Naive B cell (primary cell): ENCODE data around the gene POLR2C. TPM values are rescaled to one million over a fixed set of nuclear protein-coding genes. Genes with fewer than 3 reads are reported as not detected.

Experiments
- ATAC-seq, 2 donors: fragments of 150-1000 bp; cut with Tn5 transposase; 2 replicates each; pipeline ENCODE4 v1.10.0; 2021; ENCODE audit warnings: low read depth in 2 of 2, mild to moderate bottlenecking in 2 of 2, moderate library complexity in 2 of 2
- DNase-seq: peaks from one replicate; pipeline ENCODE4 v3.0.0; 2022
- H3K27ac Mint-ChIP-seq, 6 donors: one replicate each; pipeline ENCODE4 v1.8.0; 2020 to 2022; ENCODE audit warnings: mild to moderate bottlenecking in 6 of 6, mixed read lengths in 6 of 6, moderate library complexity in 5 of 6, inconsistent platforms in 2 of 6
- H3K27me3 Mint-ChIP-seq, 3 donors: one replicate each; pipeline ENCODE4 v1.8.0; 2021 to 2022; ENCODE audit warnings: mixed read lengths in 3 of 3, mild to moderate bottlenecking in 1 of 3
- H3K36me3 Mint-ChIP-seq, 2 donors: one replicate each; pipeline ENCODE4 v1.8.0; 2020 to 2022; ENCODE audit warnings: mixed read lengths in 2 of 2, inconsistent platforms in 1 of 2, mild to moderate bottlenecking in 1 of 2
- H3K4me1 Mint-ChIP-seq, 3 donors: one replicate each; pipeline ENCODE4 v1.8.0; 2020 to 2022; ENCODE audit warnings: mixed read lengths in 3 of 3, inconsistent platforms in 1 of 3, mild to moderate bottlenecking in 1 of 3, moderate library complexity in 1 of 3
- H3K4me3 Mint-ChIP-seq, 8 donors: one replicate each; pipeline ENCODE4 v1.8.0; 2020 to 2022; ENCODE audit warnings: mild to moderate bottlenecking in 8 of 8, mixed read lengths in 8 of 8, moderate library complexity in 8 of 8, inconsistent platforms in 2 of 8
- H3K9me3 Mint-ChIP-seq, 7 donors: one replicate each; pipeline ENCODE4 v1.8.0; 2020 to 2022; ENCODE audit warnings: mixed read lengths in 7 of 7, mild to moderate bottlenecking in 5 of 7, inconsistent platforms in 2 of 7, moderate library complexity in 1 of 7
- polyA plus RNA-seq, 6 donors: library from polyadenylated mRNA; unstranded; fragments of 300-500 nt; fragmentation: Illumina TruSeq; gene quantifications; one replicate each; pipeline ENCODE4 v1.2.3, GENCODE V29; 2021; ENCODE audit warnings: low read depth in 6 of 6

POLR2C gene
- polyA plus RNA-seq: 10 to 100 TPM; 33.6 to 59.9 (median 39.7) TPM

- Mint-ChIP-seq H3K4me1 (peaks cover 17 to 34% (median 21%) of the 10 kb centered on the region in 3 donors), H3K9me3 (no peaks in the 10 kb centered on the region), H3K27me3 (no peaks in the 10 kb centered on the region), H3K36me3 (peaks cover 0 to 8% of the 10 kb centered on the region in 2 donors), H3K4me3 (peak within 1 kb of the TSS; percentile 88 to 100 (median 100)), H3K27ac (peak within 1 kb of the TSS; percentile 90 to 99 (median 96))
- ATAC-seq (peak; percentile 97 to 98), DNase-seq (peak; percentile 88)
Measured at GRCh38 chr16:57462209-57462977, at the start of gene POLR2C. TSS of gene POLR2C (plus strand) at chr16:57462679. CDS start at chr16:57462725, 46 bp downstream.

GRCh38 chr16:57413301-57413730 lies 49.2 kb upstream of the POLR2C start:
- peak; percentile 86 for DNase-seq
- peak; percentile 97 to 98 for ATAC-seq
- Mint-ChIP-seq H3K36me3 (no peaks in the 10 kb centered on the region), H3K27ac (peak overlapping the region; percentile 56 to 93 (median 68)), H3K4me1 (peaks cover 50 to 68% (median 56%) of the 10 kb centered on the region in 3 donors), H3K4me3 (peak overlapping the region in 6 of 8 donors; percentile 24 to 88 (median 56)), H3K9me3 (peaks cover 0 to 1% (median 0%) of the 10 kb centered on the region in 7 donors), H3K27me3 (peaks cover 7 to 19% (median 8%) of the 10 kb centered on the region in 3 donors)

GRCh38 chr16:57413733-57414132 lies 48.7 kb upstream of the POLR2C start:
- Mint-ChIP-seq H3K36me3 (no peaks in the 10 kb centered on the region), H3K27me3 (peaks cover 7 to 18% (median 7%) of the 10 kb centered on the region in 3 donors), H3K9me3 (peaks cover 0 to 1% (median 0%) of the 10 kb centered on the region in 7 donors), H3K4me1 (peaks cover 53 to 72% (median 60%) of the 10 kb centered on the region in 3 donors), H3K27ac (peak overlapping the region; percentile 56 to 93 (median 68)), H3K4me3 (peak overlapping the region in 6 of 8 donors; percentile 24 to 88 (median 56))
- DNase-seq: no peak
- ATAC-seq: peak; percentile 13 to 20

GRCh38 chr16:57416084-57416483 lies 46.4 kb upstream of the POLR2C start:
- H3K4me3 Mint-ChIP-seq: peak overlapping the region in 1 of 8 donors; percentile 37
- ATAC-seq: no peak

GRCh38 chr16:57419506-57419905 lies 43.0 kb upstream of the POLR2C start:
- Mint-ChIP-seq H3K27me3 (no peaks in the 10 kb centered on the region), H3K4me3 (peak overlapping the region in 1 of 8 donors; percentile 60), H3K4me1 (peaks cover 33 to 38% (median 33%) of the 10 kb centered on the region in 3 donors), H3K36me3 (no peaks in the 10 kb centered on the region), H3K9me3 (no peaks in the 10 kb centered on the region), H3K27ac (peak overlapping the region in 2 of 6 donors; percentile 54 to 66)
- no peak for DNase-seq
- ATAC-seq: no peak

More at GRCh38 chr16:57416084-57416483, 46.4 kb upstream of the POLR2C start:
- no peak for DNase-seq
- no peaks in the 10 kb centered on the region for H3K9me3 Mint-ChIP-seq
- H3K27me3 Mint-ChIP-seq: peaks cover 0 to 2% (median 0%) of the 10 kb centered on the region in 3 donors
- peak overlapping the region in 3 of 6 donors; percentile 52 to 79 (median 63) for H3K27ac Mint-ChIP-seq
- H3K4me1 Mint-ChIP-seq: peaks cover 49 to 63% (median 49%) of the 10 kb centered on the region in 3 donors
- H3K36me3 Mint-ChIP-seq: no peaks in the 10 kb centered on the region

GRCh38 chr16:57422026-57422944 lies 40.2 kb upstream of the POLR2C start:
- peaks cover 9 to 21% (median 11%) of the 10 kb centered on the region in 3 donors for H3K4me1 Mint-ChIP-seq
- H3K27ac Mint-ChIP-seq: no peak overlapping the region
- peaks cover 2 to 3% of the 10 kb centered on the region in 2 donors for H3K36me3 Mint-ChIP-seq

GRCh38 chr16:57423152-57423551 lies 39.3 kb upstream of the POLR2C start:
- H3K27ac Mint-ChIP-seq: no peak overlapping the region
- H3K36me3 Mint-ChIP-seq: peaks cover 8 to 10% of the 10 kb centered on the region in 2 donors
- peaks cover 0 to 1% (median 0%) of the 10 kb centered on the region in 7 donors for H3K9me3 Mint-ChIP-seq

More at GRCh38 chr16:57422026-57422944, 40.2 kb upstream of the POLR2C start:
- H3K9me3 Mint-ChIP-seq: no peaks in the 10 kb centered on the region
- ATAC-seq (no peak), DNase-seq (no peak)
- no peak overlapping the region for H3K4me3 Mint-ChIP-seq
- H3K27me3 Mint-ChIP-seq: no peaks in the 10 kb centered on the region

GRCh38 chr16:57424583-57424982 lies 37.9 kb upstream of the POLR2C start:
- Mint-ChIP-seq H3K36me3 (peaks cover 18 to 20% of the 10 kb centered on the region in 2 donors), H3K4me3 (no peak overlapping the region), H3K9me3 (peaks cover 0 to 1% (median 0%) of the 10 kb centered on the region in 7 donors), H3K27ac (no peak overlapping the region), H3K27me3 (no peaks in the 10 kb centered on the region), H3K4me1 (peaks cover 0 to 2% (median 0%) of the 10 kb centered on the region in 3 donors)
- no peak for ATAC-seq
- DNase-seq: no peak

More at GRCh38 chr16:57423152-57423551, 39.3 kb upstream of the POLR2C start:
- ATAC-seq (no peak), DNase-seq (no peak)
- peaks cover 7 to 14% (median 7%) of the 10 kb centered on the region in 3 donors for H3K4me1 Mint-ChIP-seq
- no peak overlapping the region for H3K4me3 Mint-ChIP-seq
- no peaks in the 10 kb centered on the region for H3K27me3 Mint-ChIP-seq

- Mint-ChIP-seq H3K36me3 (peaks cover 35 to 36% of the 10 kb centered on the region in 2 donors), H3K4me3 (no peak overlapping the region), H3K4me1 (no peaks in the 10 kb centered on the region), H3K9me3 (peaks cover 0 to 1% (median 0%) of the 10 kb centered on the region in 7 donors), H3K27me3 (no peaks in the 10 kb centered on the region), H3K27ac (no peak overlapping the region)
- ATAC-seq: no peak
- no peak for DNase-seq
Measured at GRCh38 chr16:57426356-57426755, 36.1 kb upstream of the POLR2C start.

GRCh38 chr16:57427307-57427706 lies 35.2 kb upstream of the POLR2C start:
- H3K4me1 Mint-ChIP-seq: no peaks in the 10 kb centered on the region
- H3K36me3 Mint-ChIP-seq: peaks cover 38 to 40% of the 10 kb centered on the region in 2 donors
- DNase-seq: no peak
- no peak for ATAC-seq
- no peaks in the 10 kb centered on the region for H3K27me3 Mint-ChIP-seq
- peak overlapping the region in 3 of 6 donors; percentile 54 to 86 (median 86) for H3K27ac Mint-ChIP-seq
- peaks cover 0 to 1% (median 0%) of the 10 kb centered on the region in 7 donors for H3K9me3 Mint-ChIP-seq
- H3K4me3 Mint-ChIP-seq: no peak overlapping the region

GRCh38 chr16:57427824-57428223 lies 34.7 kb upstream of the POLR2C start:
- H3K9me3 Mint-ChIP-seq: peaks cover 0 to 1% (median 0%) of the 10 kb centered on the region in 7 donors
- no peaks in the 10 kb centered on the region for H3K27me3 Mint-ChIP-seq
- no peak overlapping the region for H3K4me3 Mint-ChIP-seq
- ATAC-seq: no peak
- no peaks in the 10 kb centered on the region for H3K4me1 Mint-ChIP-seq
- peak overlapping the region in 1 of 6 donors; percentile 86 for H3K27ac Mint-ChIP-seq
- DNase-seq: no peak
- peaks cover 38 to 40% of the 10 kb centered on the region in 2 donors for H3K36me3 Mint-ChIP-seq

GRCh38 chr16:57430955-57431354 lies 31.5 kb upstream of the POLR2C start:
- H3K9me3 Mint-ChIP-seq: peaks cover 0 to 1% (median 0%) of the 10 kb centered on the region in 7 donors
- ATAC-seq: no peak
- H3K4me3 Mint-ChIP-seq: no peak overlapping the region

GRCh38 chr16:57432505-57432904 lies 30.0 kb upstream of the POLR2C start:
- H3K9me3 Mint-ChIP-seq: peaks cover 0 to under 1% (median 0%) of the 10 kb centered on the region in 7 donors
- peak overlapping the region in 1 of 6 donors; percentile 33 for H3K27ac Mint-ChIP-seq
- ATAC-seq: no peak
- H3K4me3 Mint-ChIP-seq: no peak overlapping the region
- H3K36me3 Mint-ChIP-seq: peaks cover 33 to 55% of the 10 kb centered on the region in 2 donors
- no peak for DNase-seq
- no peaks in the 10 kb centered on the region for H3K4me1 Mint-ChIP-seq
- H3K27me3 Mint-ChIP-seq: no peaks in the 10 kb centered on the region

More at GRCh38 chr16:57430955-57431354, 31.5 kb upstream of the POLR2C start:
- peaks cover 38 to 59% of the 10 kb centered on the region in 2 donors for H3K36me3 Mint-ChIP-seq
- DNase-seq: no peak
- no peaks in the 10 kb centered on the region for H3K27me3 Mint-ChIP-seq
- no peaks in the 10 kb centered on the region for H3K4me1 Mint-ChIP-seq
- no peak overlapping the region for H3K27ac Mint-ChIP-seq
